AG04450 (cell line): ENCODE data around the gene PRELP. TPM values are rescaled to one million over a fixed set of nuclear protein-coding genes. Genes with fewer than 3 reads are reported as not detected.

Experiments
- CTCF ChIA-PET: fragments of 300-600, 350-600 bp; formaldehyde crosslinking; extraction: SDS; loops from one replicate; lab custom pipeline; 2022; ENCODE audit warnings: antibody characterized with exemption, inconsistent platforms; lab: Charles Lee
- POLR2A ChIA-PET: fragments of 350-600 bp; formaldehyde crosslinking; extraction: SDS; loops from one replicate; lab custom pipeline; 2021; ENCODE audit warnings: antibody characterized with exemption, inconsistent platforms; lab: Yijun Ruan, JAX
- DNase-seq: peaks from one replicate; pipeline ENCODE4 v3.0.0-alpha.2; 2011; ENCODE audit warnings: low read depth, low spot score
- H3K27ac ChIP-seq: one replicate; pipeline ENCODE4 v1.5.1; 2012; ENCODE audit warnings: low read depth, low read length, control low read depth
- H3K27me3 ChIP-seq: one replicate; pipeline ENCODE4 v1.6.0; 2012; ENCODE audit warnings: low read length; ENCODE audit not compliant: control insufficient read depth, insufficient read depth
- H3K4me3 ChIP-seq: 2 replicates; pipeline ENCODE4 v1.5.1; 2011; ENCODE audit warnings: mild to moderate bottlenecking, low read depth, low read length, control low read depth
- H3K9me3 ChIP-seq: 2 replicates; pipeline ENCODE4 v1.5.1; 2012; ENCODE audit warnings: low read length; ENCODE audit not compliant: control insufficient read depth, insufficient read depth
- polyA plus RNA-seq: library from polyadenylated mRNA; depleted of rRNA; stranded (reverse); fragments of >200 nt; gene quantifications from 2 replicates; pipeline ENCODE4 v1.2.3, GENCODE V29; 2011
- TF ChIP-seq, protein P1 (sequence below): IDR thresholded peaks from 2 replicates; pipeline ENCODE4 v1.5.1; 2011; ENCODE audit warnings: low read depth, low read length, control low read depth, inconsistent platforms

PRELP gene
- polyA plus RNA-seq, 1 experiment, result 0.68 TPM

DNA sequence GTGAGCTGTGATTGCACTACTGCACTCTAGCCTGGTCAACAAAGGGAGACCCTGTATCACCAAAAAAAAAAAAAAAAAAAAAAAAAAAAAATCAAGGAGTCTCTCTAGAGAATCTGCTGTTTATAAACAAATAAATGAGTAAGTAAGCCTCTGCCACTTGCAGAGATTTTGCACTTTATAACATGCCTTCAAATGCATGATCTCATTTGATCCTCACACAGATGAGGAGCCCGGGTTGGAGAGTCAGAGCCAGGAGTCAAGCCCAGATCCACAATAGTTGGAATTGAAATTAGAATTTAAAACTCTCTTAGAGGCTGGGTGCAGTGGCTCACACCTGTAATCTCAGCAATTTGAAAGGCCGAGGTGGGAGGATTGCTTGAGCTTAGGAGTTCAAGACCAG, 4.0 kb downstream of the PRELP start:
- CTCF ChIA-PET, result interaction anchor here (1.0 to 1.5 kb wide), 3 partner anchors 138 to 207 kb away, joined by 3 to 6 read pairs (median 3); no protein-coding TSS in a partner anchor
- POLR2A ChIA-PET, result interaction anchor here (1.6 kb wide), 1 partner anchor 54 kb away, joined by 6 read pairs; no protein-coding TSS in a partner anchor
- TF ChIP-seq, protein P1, sequence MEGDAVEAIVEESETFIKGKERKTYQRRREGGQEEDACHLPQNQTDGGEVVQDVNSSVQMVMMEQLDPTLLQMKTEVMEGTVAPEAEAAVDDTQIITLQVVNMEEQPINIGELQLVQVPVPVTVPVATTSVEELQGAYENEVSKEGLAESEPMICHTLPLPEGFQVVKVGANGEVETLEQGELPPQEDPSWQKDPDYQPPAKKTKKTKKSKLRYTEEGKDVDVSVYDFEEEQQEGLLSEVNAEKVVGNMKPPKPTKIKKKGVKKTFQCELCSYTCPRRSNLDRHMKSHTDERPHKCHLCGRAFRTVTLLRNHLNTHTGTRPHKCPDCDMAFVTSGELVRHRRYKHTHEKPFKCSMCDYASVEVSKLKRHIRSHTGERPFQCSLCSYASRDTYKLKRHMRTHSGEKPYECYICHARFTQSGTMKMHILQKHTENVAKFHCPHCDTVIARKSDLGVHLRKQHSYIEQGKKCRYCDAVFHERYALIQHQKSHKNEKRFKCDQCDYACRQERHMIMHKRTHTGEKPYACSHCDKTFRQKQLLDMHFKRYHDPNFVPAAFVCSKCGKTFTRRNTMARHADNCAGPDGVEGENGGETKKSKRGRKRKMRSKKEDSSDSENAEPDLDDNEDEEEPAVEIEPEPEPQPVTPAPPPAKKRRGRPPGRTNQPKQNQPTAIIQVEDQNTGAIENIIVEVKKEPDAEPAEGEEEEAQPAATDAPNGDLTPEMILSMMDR, result no peak
- H3K4me3 ChIP-seq, result no peak overlapping the region
- DNase-seq, result no peak
- H3K27ac ChIP-seq, result peak overlapping the region; percentile 66
- H3K9me3 ChIP-seq, result no peaks in the 10 kb centered on the region
- H3K27me3 ChIP-seq, result no peaks in the 10 kb centered on the region

DNA sequence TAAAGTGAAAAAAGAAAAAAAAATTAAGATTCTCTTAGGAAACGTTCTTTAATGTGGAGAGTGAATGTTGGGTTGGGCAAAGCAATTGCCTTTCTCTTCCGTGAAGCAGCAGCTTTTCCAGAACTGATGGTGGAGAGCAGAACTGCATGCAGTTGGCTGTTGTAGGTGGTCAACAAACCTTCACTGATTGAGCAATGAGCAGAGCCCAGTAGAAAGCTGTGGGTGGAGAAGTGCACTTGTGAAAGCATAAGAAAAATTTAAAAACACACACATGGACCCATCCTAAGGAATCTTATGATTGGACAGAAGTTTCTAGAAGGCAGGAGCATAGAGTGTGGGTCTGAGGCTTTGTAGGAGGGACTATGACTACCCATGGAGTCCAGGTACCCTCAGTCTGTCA, 4.5 kb downstream of the PRELP start:
- ChIA-PET POLR2A (interaction anchor here (1.1 to 1.6 kb wide), 2 partner anchors 54 to 138 kb away, joined by 4 to 6 read pairs; no protein-coding TSS in a partner anchor), CTCF (interaction anchor here (0.8 to 1.5 kb wide), 4 partner anchors 122 to 207 kb away, joined by 3 to 6 read pairs (median 3); no protein-coding TSS in a partner anchor)
- TF ChIP-seq, protein P1, result peak; percentile 20; the same call in 1 of the 2 replicates
- Histone ChIP-seq H3K27ac (peak overlapping the region; percentile 66), H3K27me3 (no peaks in the 10 kb centered on the region), H3K4me3 (no peak overlapping the region), H3K9me3 (no peaks in the 10 kb centered on the region)
- peak; percentile 36 for DNase-seq

DNA sequence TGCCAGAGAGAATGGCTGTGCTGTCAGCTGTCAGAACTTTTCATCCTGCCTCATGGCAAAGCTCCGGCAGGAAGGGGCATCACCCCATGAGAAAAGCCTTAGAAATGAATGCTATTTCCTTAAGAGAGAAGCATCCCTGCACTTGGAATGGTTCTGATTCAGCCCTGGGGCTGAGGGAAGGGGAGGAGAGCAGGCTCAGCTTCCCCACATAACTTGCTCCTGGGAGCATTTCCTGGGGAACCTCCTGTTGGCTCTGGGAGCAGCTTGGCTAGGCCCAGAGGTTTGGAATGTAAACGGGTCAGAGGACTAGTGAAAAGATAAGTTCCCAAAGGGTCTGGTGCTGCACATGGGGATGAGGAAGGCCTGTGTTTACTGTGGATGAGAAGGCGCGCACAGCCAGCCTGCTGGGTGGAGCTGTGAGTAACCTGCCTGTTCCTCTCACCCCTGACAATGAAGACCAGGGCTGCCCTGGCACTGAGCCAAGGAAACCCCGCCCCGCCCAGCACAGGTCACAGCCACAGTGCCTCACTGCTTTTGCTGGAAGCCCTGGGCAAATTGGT, 5.0 kb downstream of the PRELP start:
- no peak overlapping the region for H3K4me3 ChIP-seq
- TF ChIP-seq, protein P1, result no peak
- H3K27me3 ChIP-seq, result no peaks in the 10 kb centered on the region
- DNase-seq, result peak; percentile 84
- ChIA-PET CTCF (interaction anchor here (0.8 to 1.3 kb wide), 3 partner anchors 122 to 142 kb away, joined by 3 read pairs; no protein-coding TSS in a partner anchor), POLR2A (interaction anchor here (0.5 to 1.6 kb wide), 3 partner anchors 55 to 157 kb away, joined by 4 to 6 read pairs (median 4); no protein-coding TSS in a partner anchor)
- H3K27ac ChIP-seq, result peak overlapping the region; percentile 66
- H3K9me3 ChIP-seq, result no peaks in the 10 kb centered on the region

DNA sequence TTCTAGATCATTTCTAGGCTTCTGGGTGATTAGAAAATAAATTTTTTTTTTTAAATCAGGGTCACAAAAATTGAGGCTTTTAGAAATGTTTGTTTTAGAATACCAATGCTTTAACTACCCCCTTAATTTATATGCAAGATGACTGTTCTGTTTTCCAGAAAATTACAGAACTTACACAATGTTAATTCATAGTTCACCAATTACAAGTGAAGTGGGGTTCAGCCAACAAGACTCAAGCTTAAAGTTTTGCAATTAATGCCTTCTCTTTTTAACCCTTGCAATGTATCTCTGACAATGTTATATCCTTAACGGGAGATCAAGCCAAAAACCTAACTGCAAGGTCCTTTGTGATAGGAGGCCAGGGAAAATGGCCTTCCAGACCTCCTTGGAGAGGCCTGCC, 5.6 kb downstream of the PRELP start:
- H3K9me3 ChIP-seq, result no peaks in the 10 kb centered on the region
- H3K27me3 ChIP-seq, result no peaks in the 10 kb centered on the region
- ChIA-PET POLR2A (interaction anchor here (0.5 to 1.1 kb wide), 3 partner anchors 139 to 377 kb away, joined by 4 read pairs; no protein-coding TSS in a partner anchor), CTCF (no interaction called here)
- H3K27ac ChIP-seq, result peak overlapping the region; percentile 66
- DNase-seq, result no peak
- H3K4me3 ChIP-seq, result no peak overlapping the region
- TF ChIP-seq, protein P1, result no peak
